IMR-90 (cell line): ENCODE data around the gene STAT1. TPM values are rescaled to one million over a fixed set of nuclear protein-coding genes. Genes with fewer than 3 reads are reported as not detected.

ENCODE experiments used
- ATAC-seq: fragments of 200-7000 bp; cut with Tn5 transposase; 2 replicates; pipeline ENCODE4 v1.9.1; 2020; ENCODE audit warnings: low read depth, mild to moderate bottlenecking, moderate library complexity
- BruUV-seq: library from RNA; stranded (reverse); fragments of 400-500 nt; replicated peaks from 2 replicates; lab custom pipeline; 2021; lab: Mats Ljungman, UMichigan
- CTCF ChIA-PET: fragments of 300-600 bp; formaldehyde crosslinking; extraction: SDS; loops from one replicate; lab custom pipeline; 2021; ENCODE audit warnings: antibody characterized with exemption; lab: Yijun Ruan, JAX
- POLR2A ChIA-PET: fragments of 300-600 bp; sonication (Branson Sonifier 250); formaldehyde crosslinking; loops from one replicate; lab custom pipeline; 2022; ENCODE audit warnings: antibody characterized with exemption; ENCODE audit not compliant: unreplicated experiment; lab: Charles Lee
- DNase-seq: peaks from one replicate; pipeline ENCODE4 v3.0.0; 2013
- H2AFZ ChIP-seq: replicated peaks from 2 replicates; pipeline ENCODE3; 2013; ENCODE audit warnings: low read length, mild to moderate bottlenecking; ENCODE audit not compliant: poor library complexity
- H2AK5ac ChIP-seq: 2 replicates; pipeline ENCODE4 v1.6.1; 2013; ENCODE audit warnings: low read depth, low read length, inconsistent platforms
- H2AK9ac ChIP-seq: replicated peaks from 2 replicates; pipeline ENCODE3; 2013; ENCODE audit warnings: mild to moderate bottlenecking, low read depth, low read length, moderate library complexity; ENCODE audit not compliant: poor library complexity
- H2BK120ac ChIP-seq: 2 replicates; pipeline ENCODE4 v1.6.1; 2013; ENCODE audit warnings: low read depth, low read length, inconsistent platforms
- H2BK15ac ChIP-seq: 3 replicates; pipeline ENCODE4 v1.6.1; 2013; ENCODE audit warnings: low read depth, low read length, inconsistent platforms
- H2BK20ac ChIP-seq: 2 replicates; pipeline ENCODE4 v1.6.1; 2013; ENCODE audit warnings: low read depth, mild to moderate bottlenecking, inconsistent platforms, low read length, moderate library complexity
- H2BK5ac ChIP-seq: 2 replicates; pipeline ENCODE4 v1.6.1; 2013; ENCODE audit warnings: mild to moderate bottlenecking, low read depth, low read length, inconsistent platforms; ENCODE audit not compliant: poor library complexity, severe bottlenecking
- H3K14ac ChIP-seq: replicated peaks from 2 replicates; pipeline ENCODE4 v1.6.1; 2013; ENCODE audit warnings: low read depth, low read length, inconsistent platforms
- H3K18ac ChIP-seq: 2 replicates; pipeline ENCODE4 v1.6.1; 2013; ENCODE audit warnings: low read depth, low read length, control low read depth
- H3K23ac ChIP-seq: 2 replicates; pipeline ENCODE4 v1.6.1; 2013; ENCODE audit warnings: low read depth, low read length, inconsistent platforms
- H3K27ac ChIP-seq: 2 replicates; pipeline ENCODE4 v1.5.1; 2013; ENCODE audit warnings: mild to moderate bottlenecking, control low read depth, low read length; ENCODE audit not compliant: insufficient read depth
- H3K27me3 ChIP-seq: 2 replicates; pipeline ENCODE4 v1.6.1; 2013; ENCODE audit warnings: low read length; ENCODE audit not compliant: control insufficient read depth, insufficient read depth
- H3K36me3 ChIP-seq: 2 replicates; pipeline ENCODE4 v1.6.1; 2013; ENCODE audit warnings: low read length, mixed read lengths; ENCODE audit not compliant: control insufficient read depth, insufficient read depth
- H3K4ac ChIP-seq: 2 replicates; pipeline ENCODE4 v1.6.1; 2013; ENCODE audit warnings: low read depth, low read length, inconsistent platforms
- H3K4me1 ChIP-seq: 2 replicates; pipeline ENCODE4 v1.6.1; 2013; ENCODE audit warnings: low read length, mixed read lengths; ENCODE audit not compliant: control insufficient read depth, insufficient read depth
- H3K4me2 ChIP-seq: 2 replicates; pipeline ENCODE4 v1.6.1; 2013; ENCODE audit warnings: low read depth, mild to moderate bottlenecking, control low read depth, low read length, moderate library complexity
- H3K4me3 ChIP-seq: 2 replicates; pipeline ENCODE4 v1.5.1; 2013; ENCODE audit warnings: low read depth, mild to moderate bottlenecking, control low read depth, low read length, moderate library complexity; ENCODE audit not compliant: insufficient read depth
- H3K56ac ChIP-seq: 2 replicates; pipeline ENCODE4 v1.6.1; 2013; ENCODE audit warnings: low read length, inconsistent platforms; ENCODE audit not compliant: insufficient read depth; ENCODE audit errors: extremely low read depth
- H3K79me1 ChIP-seq, 2 experiments: 2 replicates each; pipeline ENCODE4 v1.6.1; 2013; ENCODE audit warnings: low read length in 2 of 2, inconsistent platforms in 1 of 2, low read depth in 1 of 2
- H3K9ac ChIP-seq: 2 replicates; pipeline ENCODE4 v1.6.1; 2013; ENCODE audit warnings: low read depth, low read length, control low read depth
- H3K9me1 ChIP-seq: 2 replicates; pipeline ENCODE4 v1.6.1; 2013; ENCODE audit warnings: low read length, inconsistent platforms; ENCODE audit not compliant: insufficient read depth
- H3K9me3 ChIP-seq: 2 replicates; pipeline ENCODE4 v1.6.1; 2013; ENCODE audit warnings: low read length; ENCODE audit not compliant: control insufficient read depth, insufficient read depth
- H4K20me1 ChIP-seq: 2 replicates; pipeline ENCODE4 v1.6.1; 2013; ENCODE audit warnings: low read length, inconsistent platforms; ENCODE audit not compliant: insufficient read depth
- H4K5ac ChIP-seq: 2 replicates; pipeline ENCODE4 v1.6.1; 2013; ENCODE audit warnings: mild to moderate bottlenecking, low read depth, low read length, control low read depth
- H4K8ac ChIP-seq, 2 experiments: 2 replicates each; pipeline ENCODE4 v1.6.1; 2013; ENCODE audit warnings: low read depth in 2 of 2, low read length in 2 of 2, control low read depth in 1 of 2, inconsistent platforms in 1 of 2
- H4K91ac ChIP-seq: 2 replicates; pipeline ENCODE4 v1.6.1; 2013; ENCODE audit warnings: low read depth, low read length, inconsistent platforms; ENCODE audit not compliant: insufficient read depth
- BHLHE40 ChIP-seq: fragments of 150-350 bp; IDR thresholded peaks from 2 replicates; pipeline ENCODE4 v1.6.1; 2016; ENCODE audit warnings: mild to moderate bottlenecking, low read depth, low read length
- CEBPB ChIP-seq: IDR thresholded peaks from 2 replicates; pipeline ENCODE4 v1.6.1; 2012; ENCODE audit warnings: low read depth, low read length, improper control_type of control experiment
- CHD1 ChIP-seq: IDR thresholded peaks from 2 replicates; pipeline ENCODE4 v1.6.1; 2012; ENCODE audit warnings: low read depth, low read length, improper control_type of control experiment
- FOS ChIP-seq: fragments of 150-350 bp; IDR thresholded peaks from 2 replicates; pipeline ENCODE4 v1.6.1; 2016; ENCODE audit warnings: low read depth, low read length
- MAFK ChIP-seq: IDR thresholded peaks from 2 replicates; pipeline ENCODE4 v1.6.1; 2012; ENCODE audit warnings: low read depth, low read length, improper control_type of control experiment
- MAZ ChIP-seq: IDR thresholded peaks from 2 replicates; pipeline ENCODE4 v1.6.1; 2012; ENCODE audit warnings: low read depth, mild to moderate bottlenecking, low read length, improper control_type of control experiment, moderate library complexity, borderline replicate concordance
- MXI1 ChIP-seq: IDR thresholded peaks from 2 replicates; pipeline ENCODE4 v1.6.1; 2012; ENCODE audit warnings: low read depth, mild to moderate bottlenecking, low read length, moderate library complexity, borderline replicate concordance
- POLR2A ChIP-seq: IDR thresholded peaks from 2 replicates; pipeline ENCODE4 v1.6.1; 2012; ENCODE audit warnings: mild to moderate bottlenecking, low read depth, low read length
- RAD21 ChIP-seq: IDR thresholded peaks from 2 replicates; pipeline ENCODE4 v1.6.1; 2012; ENCODE audit warnings: low read length, improper control_type of control experiment
- RFX5 ChIP-seq: IDR thresholded peaks from 2 replicates; pipeline ENCODE4 v1.8.0; 2012; ENCODE audit warnings: low read depth, mild to moderate bottlenecking, low read length, moderate library complexity
- SMC3 ChIP-seq: fragments of 150-350 bp; IDR thresholded peaks from 2 replicates; pipeline ENCODE4 v1.6.1; 2016; ENCODE audit warnings: low read depth, mild to moderate bottlenecking, antibody characterized with exemption, low read length, moderate library complexity
- WGBS, 2 experiments: methylation state at CpG; one replicate each; pipeline versions ENCODE4 v1.1.5 to v1.1.7; 2013; ENCODE audit warnings: missing lambda C conversion rate in 2 of 2; ENCODE audit not compliant: insufficient read length in 1 of 2; ENCODE audit errors: extremely low coverage in 2 of 2; 5-methylcytosine and 5-hydroxymethylcytosine counted together
- dilution Hi-C: fragments of 300-500 bp; cut with HindIII; formaldehyde crosslinking; loops from one replicate; pipeline ENCODE4 v1.14.3; 2018; ENCODE audit warnings: low sequenced_read_pairs; ENCODE audit not compliant: unreplicated experiment
- in situ Hi-C: fragments of 300-500 bp; cut with MboI; formaldehyde crosslinking; loops from 3 replicates; pipeline ENCODE4 v1.14.3; 2019; ENCODE audit warnings: low sequenced_read_pairs, inconsistent platforms, mixed read lengths
- intact Hi-C: fragments of 100-400 bp; cut with micrococcal nuclease; formaldehyde crosslinking; loops from 2 replicates; pipeline ENCODE4 v1.10.0; 2022
- polyA plus RNA-seq, 3 experiments: library from polyadenylated mRNA; depleted of rRNA; stranded (reverse); fragments of >200 nt; gene quantifications; 2 replicates each; pipeline ENCODE4 v1.2.3, GENCODE V29; 2012; ENCODE audit warnings: low replicate concordance in 1 of 3
- total RNA-seq: library from RNA; depleted of rRNA; stranded (reverse); fragments of >200 nt; gene quantifications from 2 replicates; pipeline ENCODE4 v1.2.3, GENCODE V29; 2012
- TF ChIP-seq, protein P1 (sequence below): fragments of 150-350 bp; IDR thresholded peaks from 2 replicates; pipeline ENCODE4 v1.6.1; 2017; ENCODE audit warnings: mild to moderate bottlenecking, antibody characterized with exemption, low read length, low read depth
- TF ChIP-seq, protein P2 (sequence below): fragments of 150-350 bp; IDR thresholded peaks from 2 replicates; pipeline ENCODE4 v1.6.1; 2016; ENCODE audit warnings: low read depth, mild to moderate bottlenecking, low read length, moderate library complexity, borderline replicate concordance

STAT1 gene
- total and polyA plus RNA-seq, 2 of the 4 experiments (the other 2 are of a cell fraction), result 43.2 to 67.9 TPM

DNA sequence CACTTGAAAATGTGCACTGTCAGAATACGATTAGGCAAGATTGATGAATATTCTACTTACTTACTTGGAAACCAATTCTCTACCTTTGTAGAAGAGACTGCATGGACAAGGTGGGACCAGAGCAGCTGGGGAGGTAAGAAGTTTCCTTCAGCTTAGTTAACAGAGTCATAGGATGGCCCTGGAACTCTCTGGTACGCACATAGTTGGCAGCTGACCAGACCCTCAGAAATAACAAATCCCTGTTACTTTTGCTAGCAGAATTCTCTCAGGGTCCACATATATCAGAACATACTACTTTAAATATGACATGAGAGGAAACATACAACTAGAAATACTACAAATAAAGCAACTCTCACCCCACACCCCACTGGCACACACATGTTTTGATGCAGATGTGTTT is 24.8 kb upstream of the STAT1 start:
- dilution Hi-C loops, result no loop called here
- peak; percentile 44 for DNase-seq
- no CpG with 5 or more reads among the region's 2 CpGs for WGBS, 2 experiments
- Histone ChIP-seq H3K56ac (no peak overlapping the region), H3K9me3 (no peaks in the 10 kb centered on the region), H2BK20ac (peak overlapping the region; percentile 47), H2AFZ (no peak overlapping the region), H3K36me3 (no peaks in the 10 kb centered on the region), H3K18ac (peak overlapping the region; percentile 69; the same call in 1 of the 2 replicates), H3K14ac (peak overlapping the region; percentile 77), H2BK5ac (peak overlapping the region; percentile 83), H2BK120ac (peak overlapping the region; percentile 50), H4K5ac (peak overlapping the region; percentile 52; the same call in 1 of the 2 replicates), H4K91ac (peak overlapping the region; percentile 54), H3K27me3 (no peaks in the 10 kb centered on the region), H2BK15ac (peak overlapping the region; percentile 86), H3K79me1 (no peaks in the 10 kb centered on the region), H3K4me1 (peaks cover 13% of the 10 kb centered on the region), H3K23ac (no peak overlapping the region; the same call in 1 of the 2 replicates), H2AK5ac (peak overlapping the region; percentile 80), H4K8ac (peak overlapping the region in 1 of 2 experiments; percentile 81; a peak in 3 of 4 replicates), H3K4ac (peak overlapping the region; percentile 88), H3K4me2 (no peak overlapping the region; the same call in 1 of the 2 replicates), H2AK9ac (no peak overlapping the region), H3K9me1 (peaks cover 13% of the 10 kb centered on the region), H3K27ac (no peak overlapping the region), H3K4me3 (no peak overlapping the region), H3K9ac (no peak overlapping the region), H4K20me1 (no peaks in the 10 kb centered on the region)
- intact Hi-C loops, result no loop called here
- TF ChIP-seq POLR2A (no peak), RAD21 (no peak), CHD1 (no peak), MXI1 (no peak), MAZ (no peak), RFX5 (no peak), FOS (no peak), BHLHE40 (no peak), CEBPB (no peak), SMC3 (no peak), MAFK (no peak)
- TF ChIP-seq, protein P1, sequence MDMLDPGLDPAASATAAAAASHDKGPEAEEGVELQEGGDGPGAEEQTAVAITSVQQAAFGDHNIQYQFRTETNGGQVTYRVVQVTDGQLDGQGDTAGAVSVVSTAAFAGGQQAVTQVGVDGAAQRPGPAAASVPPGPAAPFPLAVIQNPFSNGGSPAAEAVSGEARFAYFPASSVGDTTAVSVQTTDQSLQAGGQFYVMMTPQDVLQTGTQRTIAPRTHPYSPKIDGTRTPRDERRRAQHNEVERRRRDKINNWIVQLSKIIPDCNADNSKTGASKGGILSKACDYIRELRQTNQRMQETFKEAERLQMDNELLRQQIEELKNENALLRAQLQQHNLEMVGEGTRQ, result no peak
- TF ChIP-seq, protein P2, sequence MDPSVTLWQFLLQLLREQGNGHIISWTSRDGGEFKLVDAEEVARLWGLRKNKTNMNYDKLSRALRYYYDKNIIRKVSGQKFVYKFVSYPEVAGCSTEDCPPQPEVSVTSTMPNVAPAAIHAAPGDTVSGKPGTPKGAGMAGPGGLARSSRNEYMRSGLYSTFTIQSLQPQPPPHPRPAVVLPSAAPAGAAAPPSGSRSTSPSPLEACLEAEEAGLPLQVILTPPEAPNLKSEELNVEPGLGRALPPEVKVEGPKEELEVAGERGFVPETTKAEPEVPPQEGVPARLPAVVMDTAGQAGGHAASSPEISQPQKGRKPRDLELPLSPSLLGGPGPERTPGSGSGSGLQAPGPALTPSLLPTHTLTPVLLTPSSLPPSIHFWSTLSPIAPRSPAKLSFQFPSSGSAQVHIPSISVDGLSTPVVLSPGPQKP, result no peak
- ChIA-PET POLR2A (no interaction called here), CTCF (interaction anchor here (1.3 to 1.4 kb wide), 2 partner anchors 8 to 13 kb away, joined by 3 read pairs; no protein-coding TSS in a partner anchor)
- in situ Hi-C loops, result no loop called here
- BruUV-seq, result no TSS peak
- ATAC-seq, result no peak
